ENCODE results near the gene CELA2B.

Gene CELA2B

GRCh38 chr1:15526021-15526489 is 50.2 kb downstream of the CELA2B start:
- DNase-seq (ENCODE audit: low spot score): no peak

GRCh38 chr1:15526490-15527339 is 50.8 kb downstream of the CELA2B start, which contains the start of gene DNAJC16:
DNAJC16 (plus strand) TSS chr1:15526848; CDS start chr1:15529106, 2,258 bp downstream.
- DNase-seq (ENCODE audit: low spot score): peak; percentile 88

GRCh38 chr1:15531003-15531402 is 55.1 kb downstream of the CELA2B start:
- no peak for DNase-seq (ENCODE audit: low spot score)

GRCh38 chr1:15531682-15532081 is 55.8 kb downstream of the CELA2B start:
- no peak for DNase-seq (ENCODE audit: low spot score)

GRCh38 chr1:15538771-15539170 is 62.9 kb downstream of the CELA2B start:
- DNase-seq (ENCODE audit: low spot score): no peak

GRCh38 chr1:15540186-15540585 is 64.3 kb downstream of the CELA2B start:
- no peak for DNase-seq (ENCODE audit: low spot score)
